ENCODE data around the gene PTMS. TPM values are rescaled to one million over a fixed set of nuclear protein-coding genes. Genes with fewer than 3 reads are reported as not detected.

PTMS gene, protein sequence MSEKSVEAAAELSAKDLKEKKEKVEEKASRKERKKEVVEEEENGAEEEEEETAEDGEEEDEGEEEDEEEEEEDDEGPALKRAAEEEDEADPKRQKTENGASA
- 18.7 and 28.0 TPM in 2 replicates for total RNA-seq

GRCh38 chr12:6765634-6766581, at the start of gene PTMS:
TSS of gene PTMS (plus strand) at chr12:6766363. CDS start at chr12:6766706, 343 bp downstream.

DNA sequence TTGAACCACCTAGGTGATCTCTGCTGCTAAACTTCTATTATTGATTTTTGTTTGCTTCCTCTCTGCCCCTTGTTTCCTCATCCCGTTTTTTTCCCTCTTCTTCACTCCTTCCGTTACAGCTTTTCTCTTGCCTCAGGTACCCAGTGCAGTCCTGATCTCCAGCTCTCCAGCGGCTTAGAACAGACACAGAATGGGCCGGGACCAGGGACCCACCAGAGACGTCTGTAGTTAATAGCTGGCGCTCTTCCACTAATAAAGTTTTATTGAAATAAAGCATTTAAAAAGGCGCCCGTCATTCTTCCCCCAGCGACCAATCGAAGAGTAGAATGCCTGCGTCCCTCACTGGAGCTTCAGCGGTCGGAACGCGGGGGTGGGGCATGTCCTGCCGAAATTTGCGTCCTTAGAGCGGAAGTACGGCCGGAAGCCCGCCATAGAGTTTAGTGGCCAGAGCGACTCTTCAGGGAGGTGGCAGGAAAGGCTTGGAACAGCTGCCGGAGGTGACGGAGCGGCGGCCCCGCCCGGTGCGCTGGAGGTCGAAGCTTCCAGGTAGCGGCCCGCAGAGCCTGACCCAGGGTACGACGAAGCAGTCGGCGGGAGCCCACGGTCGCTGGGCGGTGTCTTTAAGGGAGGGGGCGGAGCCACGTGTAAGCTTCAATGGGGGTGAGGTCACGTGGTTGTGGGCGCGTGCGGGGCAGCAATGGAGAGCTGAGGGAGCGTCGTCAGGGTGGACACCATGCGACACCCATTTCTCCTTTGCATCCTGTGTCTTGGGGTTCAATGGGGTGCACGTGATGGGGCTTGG, 42.4 kb upstream of the PTMS start, which contains the start of gene COPS7A:
TSS of gene COPS7A (plus strand) at position 440 of the 802 bp plus-strand sequence. CDS start 611 bp downstream, outside the sequence.

GRCh38 chr12:6752921-6753771, 13.0 kb upstream of the PTMS start, which contains the start of gene MLF2:
TSS of gene MLF2 (minus strand) at chr12:6753141. CDS start at chr12:6752334, 807 bp downstream.

DNA sequence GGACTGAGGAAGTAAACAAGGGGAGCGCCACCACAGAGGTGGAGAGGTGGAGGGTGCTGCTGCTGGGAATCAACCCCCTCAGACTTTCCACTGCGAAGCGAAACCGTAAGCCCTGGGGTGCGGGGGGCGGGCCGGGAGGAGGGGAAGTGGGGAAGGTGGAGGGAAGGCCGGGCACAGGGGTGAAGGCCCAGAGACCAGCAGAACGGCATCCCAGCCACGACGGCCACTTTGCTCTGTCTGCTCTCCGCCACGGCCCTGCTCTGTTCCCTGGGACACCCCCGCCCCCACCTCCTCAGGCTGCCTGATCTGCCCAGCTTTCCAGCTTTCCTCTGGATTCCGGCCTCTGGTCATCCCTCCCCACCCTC, 6.2 kb downstream of the PTMS start, which contains the start of gene LAG3:
TSS of gene LAG3 (plus strand) at position 190 of the 365 bp plus-strand sequence. CDS start 333 bp downstream, outside the sequence.

GRCh38 chr12:6788972-6789924, 23.1 kb downstream of the PTMS start, which contains the start of gene CD4:
TSS of gene CD4 (plus strand) at chr12:6789528. CDS start at chr12:6800139, 10,611 bp downstream.

Other genes starting within 250 kb of the PTMS start
- 7,747 and 9,147 TPM in 2 replicates for gene GAPDH, start 231.8 kb upstream of the PTMS start, total RNA-seq
- gene IFFO1, start 210.3 kb upstream of the PTMS start, total RNA-seq, result 11.2 and 13.2 TPM in 2 replicates
- gene NOP2, start 198.1 kb upstream of the PTMS start, total RNA-seq, result 9.8 and 17.4 TPM in 2 replicates
- 189 and 195 TPM in 2 replicates for gene CHD4, start 159.0 kb upstream of the PTMS start, total RNA-seq
- not detected in 2 replicates for gene LPAR5, start 130.4 kb upstream of the PTMS start, total RNA-seq
- gene ACRBP, start 118.9 kb upstream of the PTMS start, total RNA-seq, result 0.28 and 0.37 TPM in 2 replicates
- gene ING4, start 103.2 kb upstream of the PTMS start, total RNA-seq, result 27.2 and 34.4 TPM in 2 replicates
- 6.8 and 10.4 TPM in 2 replicates for gene ZNF384, start 77.0 kb upstream of the PTMS start, total RNA-seq
- 0.09 TPM in 1 of 2 replicates, not detected in the other for gene PIANP, start 65.5 kb upstream of the PTMS start, total RNA-seq
- gene COPS7A, start 42.3 kb upstream of the PTMS start, total RNA-seq, result 78.9 and 89.7 TPM in 2 replicates
- 106 and 115 TPM in 2 replicates for gene MLF2, start 13.2 kb upstream of the PTMS start, total RNA-seq
- gene LAG3, start 6.2 kb downstream of the PTMS start, total RNA-seq, result 0.14 and 0.18 TPM in 2 replicates
- 0.28 and 0.43 TPM in 2 replicates for gene CD4, start 23.2 kb downstream of the PTMS start, total RNA-seq
- gene GPR162, start 55.5 kb downstream of the PTMS start, total RNA-seq, result 2.8 and 3.0 TPM in 2 replicates
- 78.9 and 105 TPM in 2 replicates for gene P3H3, start 62.0 kb downstream of the PTMS start, total RNA-seq
- 0.92 and 1.3 TPM in 2 replicates for gene GNB3, start 74.6 kb downstream of the PTMS start, total RNA-seq
- gene CDCA3, start 84.9 kb downstream of the PTMS start, total RNA-seq, result 2.0 and 2.1 TPM in 2 replicates
- 71.1 and 76.5 TPM in 2 replicates for gene USP5, start 85.8 kb downstream of the PTMS start, total RNA-seq
- 1,608 and 1,630 TPM in 2 replicates for gene TPI1, start 101.2 kb downstream of the PTMS start, total RNA-seq
- gene SPSB2, start 106.9 kb downstream of the PTMS start, total RNA-seq, result 6.5 and 6.7 TPM in 2 replicates
- gene LRRC23, start 138.5 kb downstream of the PTMS start, total RNA-seq, result 9.5 and 14.1 TPM in 2 replicates
- gene ENO2, start 148.2 kb downstream of the PTMS start, total RNA-seq, result 11.7 and 44.1 TPM in 2 replicates
- 5.0 and 7.5 TPM in 2 replicates for gene ATN1, start 161.6 kb downstream of the PTMS start, total RNA-seq
- not detected in 2 replicates for gene RNU7-1, start 177.5 kb downstream of the PTMS start, total RNA-seq
- 170 and 215 TPM in 2 replicates for gene C12orf57, start 177.7 kb downstream of the PTMS start, total RNA-seq
- gene PTPN6, start 185.0 kb downstream of the PTMS start, total RNA-seq, result under 0.01 and 0.09 TPM in 2 replicates
- 147 and 183 TPM in 2 replicates for gene PHB2, start 204.3 kb downstream of the PTMS start, total RNA-seq
- 32.4 and 39.4 TPM in 2 replicates for gene EMG1, start 204.6 kb downstream of the PTMS start, total RNA-seq